GM18507 (cell line): ENCODE results near the gene NAA30.

Source experiments
- DNase-seq: peaks from one replicate; pipeline ENCODE4 v3.0.0; 2011; ENCODE audit warnings: low read depth; ENCODE audit not compliant: insufficient read length; ENCODE audit errors: extremely low spot score
- FAIRE-seq: peaks from 2 replicates; lab custom pipeline; 2011; peaks lifted over from hg19 to GRCh38; lab: Jason Lieb, UNC

Gene NAA30

GRCh38 chr14:57391517-57392195 lies 1.3 kb downstream of the NAA30 start:
- FAIRE-seq (peak; percentile 33), DNase-seq (no peak)

- DNase-seq (no peak), FAIRE-seq (no peak)
These were observed 2.4 kb downstream of the NAA30 start for GRCh38 chr14:57392830-57393229.

- FAIRE-seq (no peak), DNase-seq (no peak)
These were observed 10.4 kb downstream of the NAA30 start for GRCh38 chr14:57400556-57401494.

- FAIRE-seq = no peak
These were observed 11.1 kb downstream of the NAA30 start for GRCh38 chr14:57401501-57401900.

GRCh38 chr14:57402173-57402852 lies 11.9 kb downstream of the NAA30 start:
- FAIRE-seq = no peak
- no peak for DNase-seq

More at GRCh38 chr14:57401501-57401900, 11.1 kb downstream of the NAA30 start:
- DNase-seq = no peak

- no peak for DNase-seq
These were observed 13.1 kb downstream of the NAA30 start for GRCh38 chr14:57403521-57403864.

GRCh38 chr14:57405562-57405961 lies 15.2 kb downstream of the NAA30 start:
- DNase-seq = no peak
- no peak for FAIRE-seq

More at GRCh38 chr14:57403521-57403864, 13.1 kb downstream of the NAA30 start:
- no peak for FAIRE-seq

GRCh38 chr14:57408037-57408436 lies 17.7 kb downstream of the NAA30 start:
- no peak for FAIRE-seq
- no peak for DNase-seq

- DNase-seq (no peak), FAIRE-seq (no peak)
These were observed 18.2 kb downstream of the NAA30 start for GRCh38 chr14:57408634-57409033.

- no peak for FAIRE-seq
These were observed 22.0 kb downstream of the NAA30 start for GRCh38 chr14:57412341-57412740.

GRCh38 chr14:57413849-57414248 lies 23.5 kb downstream of the NAA30 start:
- DNase-seq (no peak), FAIRE-seq (no peak)

More at GRCh38 chr14:57412341-57412740, 22.0 kb downstream of the NAA30 start:
- DNase-seq = no peak

- FAIRE-seq (no peak), DNase-seq (no peak)
These were observed 26.8 kb downstream of the NAA30 start for GRCh38 chr14:57417228-57417627.

- DNase-seq (no peak), FAIRE-seq (no peak)
These were observed 28.6 kb downstream of the NAA30 start for GRCh38 chr14:57418999-57419398.

- no peak for DNase-seq
- FAIRE-seq = no peak
These were observed 29.6 kb downstream of the NAA30 start for GRCh38 chr14:57420033-57420432.

- FAIRE-seq = no peak
These were observed 30.6 kb downstream of the NAA30 start for GRCh38 chr14:57420986-57421385.

GRCh38 chr14:57435923-57436322 lies 45.5 kb downstream of the NAA30 start:
- no peak for FAIRE-seq
- no peak for DNase-seq

More at GRCh38 chr14:57420986-57421385, 30.6 kb downstream of the NAA30 start:
- DNase-seq = no peak

GRCh38 chr14:57461777-57462320 lies 71.5 kb downstream of the NAA30 start:
- FAIRE-seq = no peak
- no peak for DNase-seq

- no peak for FAIRE-seq
- no peak for DNase-seq
These were observed 72.2 kb downstream of the NAA30 start for GRCh38 chr14:57462551-57462950.

- peak; percentile 92 for FAIRE-seq
- DNase-seq = no peak
These were observed 73.8 kb downstream of the NAA30 start for GRCh38 chr14:57464008-57464730.
